Spleen (tissue), 11 donors: ENCODE data around the gene CCNY. TPM values are rescaled to one million over a fixed set of nuclear protein-coding genes. Genes with fewer than 3 reads are reported as not detected.

Source experiments
- DNase-seq: peaks from one replicate; pipeline ENCODE4 v3.0.0-alpha.2; 2020
- H3K27ac ChIP-seq, 8 donors: fragments of 200-600 bp; sonication (generic) in 7 of 8; 1 replicate in 4 of 8; 2 replicates in 4 of 8; pipeline versions ENCODE4 v1.5.0 to v1.8.0; 2016 to 2021; ENCODE audit warnings: inconsistent platforms in 4 of 8, mild to moderate bottlenecking in 4 of 8, moderate library complexity in 1 of 8
- H3K27me3 ChIP-seq, 7 donors: fragments of 200-600 bp; sonication (generic) in 6 of 7; replicated peaks in 1 of 7; 1 replicate in 4 of 7; 2 replicates in 3 of 7; pipeline versions ENCODE4 v1.5.0 to v1.8.0; 2016 to 2021; ENCODE audit warnings: inconsistent platforms in 3 of 7, mild to moderate bottlenecking in 1 of 7
- H3K36me3 ChIP-seq, 6 donors: fragments of 200-600 bp; sonication (generic) in 5 of 6; 1 replicate in 4 of 6; 2 replicates in 2 of 6; pipeline versions ENCODE4 v1.5.0 to v1.8.0; 2016 to 2021; ENCODE audit warnings: inconsistent platforms in 2 of 6
- H3K4me1 ChIP-seq, 6 donors: fragments of 200-600 bp; sonication (generic) in 5 of 6; 1 replicate in 3 of 6; 2 replicates in 3 of 6; pipeline versions ENCODE4 v1.5.0 to v1.8.0; 2016 to 2021; ENCODE audit warnings: inconsistent platforms in 3 of 6
- H3K4me3 ChIP-seq, 8 donors: fragments of 200-600 bp; sonication (generic) in 7 of 8; 1 replicate in 4 of 8; 2 replicates in 4 of 8; pipeline versions ENCODE4 v1.5.0 to v1.8.0; 2016 to 2021; ENCODE audit warnings: inconsistent platforms in 4 of 8, mild to moderate bottlenecking in 4 of 8, moderate library complexity in 2 of 8
- H3K9me3 ChIP-seq, 8 donors: fragments of 200-600 bp; sonication (generic) in 7 of 8; 1 replicate in 4 of 8; 2 replicates in 4 of 8; pipeline versions ENCODE4 v1.5.0 to v1.8.0; 2016 to 2021; ENCODE audit warnings: inconsistent platforms in 4 of 8
- CTCF ChIP-seq, 11 experiments: fragments of 200-600 bp in 7 of 11; fragments of 450-650 bp in 4 of 11; sonication (generic) in 4 of 11; IDR thresholded peaks in 8 of 11; conservative IDR thresholded peaks in 3 of 11; 1 replicate in 7 of 11; 2 replicates in 4 of 11; pipeline versions ENCODE4 v1.4.0 to v1.8.0; 2016 to 2021; ENCODE audit warnings: antibody characterized with exemption in 11 of 11, inconsistent platforms in 4 of 11, mild to moderate bottlenecking in 1 of 11
- POLR2A ChIP-seq, 3 donors: fragments of 450-650 bp; IDR thresholded peaks; one replicate each; pipeline ENCODE4 v1.5.1; 2017; ENCODE audit warnings: antibody characterized with exemption in 3 of 3, mild to moderate bottlenecking in 1 of 3
- POLR2AphosphoS5 ChIP-seq, 3 donors: sonication (generic); formaldehyde crosslinking; IDR thresholded peaks; one replicate each; pipeline ENCODE4 v1.5.1; 2017; ENCODE audit warnings: antibody characterized with exemption in 3 of 3
- WGBS, 5 donors: extraction: QIAGEN DNeasy Blood & Tissue Kit in 3 of 5; methylation state at CpG; one replicate each; pipeline versions ENCODE4 v1.1.5 to v1.1.7; 2013 to 2018; 5-methylcytosine and 5-hydroxymethylcytosine counted together
- intact Hi-C: fragments of 100-400 bp; cut with DNase I; formaldehyde crosslinking; loops from one replicate; pipeline ENCODE4 v1.15.0; 2023; ENCODE audit warnings: low total_unique reads
- polyA plus RNA-seq, 3 donors: library from polyadenylated mRNA; stranded (reverse); fragments of 200-250 nt; gene quantifications; one replicate each; pipeline ENCODE4 v1.2.1, GENCODE V29; 2013
- total RNA-seq, 7 donors: library from RNA; depleted of rRNA in 3 of 7; stranded (reverse); fragments of >200 nt in 3 of 7; fragmentation: NEBNext Ultra II Directional in 4 of 7; extraction: Animal tissue kit (Norgen Biotek cat#: 25700) in 4 of 7; gene quantifications; one replicate each; pipeline versions ENCODE4 v1.1.0 to v1.2.1, GENCODE V29; 2016 to 2021
- donor health status: healthy with polysubstance abuse.
- donor health status: DM: no; HTN: no; CAD: no; lungs with moderate emphysema.
- donor health status: DM: no; HTN: no; CAD: no.
- donor health status: Bipolar disorder and iron deficiency.
- donor health status: healthy.
- donor health status: DM: no; HTN: no; CAD: no.
- donor health status: DM: yes; HTN: yes; CAD: no.

Gene CCNY
- total and polyA plus RNA-seq, 10 donors: 21.1 to 83.1 (median 52.1) TPM

- TF ChIP-seq POLR2AphosphoS5 (IDR thresholded peaks at IDR 0.05): no peak
- TF ChIP-seq CTCF (IDR thresholded peaks at IDR 0.05 in 8 of 11, conservative IDR thresholded peaks at IDR 0.05 in 3 of 11): no peak
- no peak for TF ChIP-seq POLR2A (IDR thresholded peaks at IDR 0.05)
- DNase-seq: no peak
- no peaks in the 10 kb centered on the region for H3K27me3 ChIP-seq
- peaks cover 0 to 14% (median 0%) of the 10 kb centered on the region in 6 donors for H3K36me3 ChIP-seq
- 91 to 95% (median 93%) methylated on average over 10 of the region's 10 CpGs for WGBS, 5 donors
- peak overlapping the region in 1 of 8 donors; percentile 16 for H3K27ac ChIP-seq
- intact Hi-C loops: no loop called here
- H3K4me3 ChIP-seq: no peak overlapping the region
- peaks cover 15 to 69% (median 39%) of the 10 kb centered on the region in 6 donors for H3K4me1 ChIP-seq
- H3K9me3 ChIP-seq: no peaks in the 10 kb centered on the region
These were observed 156.3 kb downstream of the CCNY start for GRCh38 chr10:35492386-35493195.

GRCh38 chr10:35493196-35494118 lies 157.1 kb downstream of the CCNY start:
- no peak for TF ChIP-seq POLR2AphosphoS5 (IDR thresholded peaks at IDR 0.05)
- 82 to 91% (median 89%) methylated on average over 9 of the region's 9 CpGs for WGBS, 5 donors
- Histone ChIP-seq H3K9me3 (no peaks in the 10 kb centered on the region), H3K36me3 (peaks cover 0 to 13% (median 0%) of the 10 kb centered on the region in 6 donors), H3K4me1 (peaks cover 15 to 69% (median 43%) of the 10 kb centered on the region in 6 donors), H3K27ac (peak overlapping the region in 2 of 8 donors; percentile 16 to 70), H3K27me3 (no peaks in the 10 kb centered on the region), H3K4me3 (no peak overlapping the region)
- intact Hi-C loops: no loop called here
- DNase-seq: no peak

GRCh38 chr10:35495521-35496119 lies 159.3 kb downstream of the CCNY start:
- 20 to 26% (median 24%) methylated on average over 5 of the region's 5 CpGs for WGBS, 5 donors
- DNase-seq: no peak
- intact Hi-C loops: no loop called here
- Histone ChIP-seq H3K27ac (peak overlapping the region in 6 of 8 donors; percentile 32 to 79 (median 64)), H3K27me3 (no peaks in the 10 kb centered on the region), H3K36me3 (peaks cover 0 to 6% (median 0%) of the 10 kb centered on the region in 6 donors), H3K4me1 (peaks cover 15 to 89% (median 49%) of the 10 kb centered on the region in 6 donors), H3K4me3 (peak overlapping the region in 1 of 8 donors; percentile 17), H3K9me3 (no peaks in the 10 kb centered on the region)
- TF ChIP-seq CTCF (IDR thresholded peaks at IDR 0.05 in 8 of 11, conservative IDR thresholded peaks at IDR 0.05 in 3 of 11) (no peak), POLR2AphosphoS5 (IDR thresholded peaks at IDR 0.05) (peak in 2 of 3 donors; percentile 29 to 38)

GRCh38 chr10:35497909-35498308 lies 161.6 kb downstream of the CCNY start:
- peak overlapping the region in 1 of 8 donors; percentile 46 for H3K27ac ChIP-seq
- H3K27me3 ChIP-seq: no peaks in the 10 kb centered on the region
- TF ChIP-seq POLR2AphosphoS5 (IDR thresholded peaks at IDR 0.05) (no peak), CTCF (IDR thresholded peaks at IDR 0.05 in 8 of 11, conservative IDR thresholded peaks at IDR 0.05 in 3 of 11) (no peak), POLR2A (IDR thresholded peaks at IDR 0.05) (no peak)
- WGBS, 5 donors: 88 to 98% (median 95%) methylated on average over 3 of the region's 3 CpGs
- no peaks in the 10 kb centered on the region for H3K9me3 ChIP-seq
- H3K4me1 ChIP-seq: peaks cover 15 to 80% (median 49%) of the 10 kb centered on the region in 6 donors
- no peak overlapping the region for H3K4me3 ChIP-seq
- H3K36me3 ChIP-seq: peaks cover 0 to 18% (median 0%) of the 10 kb centered on the region in 6 donors
- intact Hi-C loops: no loop called here
- no peak for DNase-seq
